Hematopoietic multipotent progenitor cell treated with erythropoietin and hydrocortisone succinate and interleukin-3 and kit ligand, for 8 days (in vitro differentiated cells): Measurements from ENCODE around the gene TTC39A.

ENCODE experiments used
- DNase-seq: peaks from one replicate; pipeline ENCODE4 v3.0.0-alpha.2; 2015

The TTC39A gene

GRCh38 chr1:51296383-51297357 is 33.7 kb downstream of the TTC39A start:
- DNase-seq: peak; percentile 83

DNA sequence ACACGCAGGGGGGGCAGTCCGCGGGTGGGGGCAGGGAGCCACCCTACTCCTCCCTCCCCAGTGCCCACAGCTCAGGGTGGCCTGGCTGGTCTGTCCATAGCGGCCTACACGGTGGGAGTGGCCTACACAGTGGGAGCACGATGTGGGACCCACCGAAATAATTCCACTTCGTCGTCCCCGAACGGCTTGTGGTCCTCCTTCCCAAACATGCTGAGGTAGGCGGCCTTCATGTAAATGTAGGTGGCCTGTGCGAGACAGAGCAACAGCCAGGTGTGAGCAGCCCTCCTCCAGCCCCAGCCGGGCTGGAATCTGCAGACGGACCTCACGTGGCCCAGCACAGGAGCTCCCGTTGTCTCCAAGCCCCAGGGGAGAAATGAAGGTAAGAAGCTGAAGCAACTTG is 34.4 kb downstream of the TTC39A start:
- DNase-seq: no peak

GRCh38 chr1:51294566-51295184 is 35.7 kb downstream of the TTC39A start:
- peak; percentile 89 for DNase-seq

- DNase-seq: no peak
These were observed 36.4 kb downstream of the TTC39A start for GRCh38 chr1:51293898-51294515.

GRCh38 chr1:51290489-51290847 is 39.9 kb downstream of the TTC39A start:
- DNase-seq: no peak

GRCh38 chr1:51289676-51290488 is 40.5 kb downstream of the TTC39A start:
- DNase-seq: no peak

- DNase-seq: no peak
These were observed 41.8 kb downstream of the TTC39A start for GRCh38 chr1:51288578-51288977.

- no peak for DNase-seq
These were observed 42.4 kb downstream of the TTC39A start for GRCh38 chr1:51287966-51288365.

DNA sequence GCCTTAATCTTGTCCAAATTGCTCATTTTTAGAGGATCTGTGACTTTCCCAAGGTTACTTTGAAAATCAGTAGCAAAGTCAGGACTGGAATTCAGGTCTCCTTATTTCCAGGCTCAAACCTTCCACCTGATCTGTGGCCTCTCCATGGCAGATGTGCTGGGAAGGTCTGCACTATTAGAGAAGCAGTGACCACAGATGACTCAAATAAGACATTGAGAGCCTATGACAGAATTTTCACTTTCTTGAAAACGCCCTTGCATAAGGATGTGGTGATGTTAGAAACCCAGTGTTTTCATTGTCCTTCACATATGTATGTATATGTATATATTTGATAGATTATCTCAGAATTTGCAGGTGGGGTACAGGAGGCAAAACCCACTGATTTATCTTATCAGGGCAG is 45.3 kb downstream of the TTC39A start:
- peak; percentile 45 for DNase-seq

- peak; percentile 100 for DNase-seq
These were observed 45.8 kb downstream of the TTC39A start for GRCh38 chr1:51284487-51284954.

DNA sequence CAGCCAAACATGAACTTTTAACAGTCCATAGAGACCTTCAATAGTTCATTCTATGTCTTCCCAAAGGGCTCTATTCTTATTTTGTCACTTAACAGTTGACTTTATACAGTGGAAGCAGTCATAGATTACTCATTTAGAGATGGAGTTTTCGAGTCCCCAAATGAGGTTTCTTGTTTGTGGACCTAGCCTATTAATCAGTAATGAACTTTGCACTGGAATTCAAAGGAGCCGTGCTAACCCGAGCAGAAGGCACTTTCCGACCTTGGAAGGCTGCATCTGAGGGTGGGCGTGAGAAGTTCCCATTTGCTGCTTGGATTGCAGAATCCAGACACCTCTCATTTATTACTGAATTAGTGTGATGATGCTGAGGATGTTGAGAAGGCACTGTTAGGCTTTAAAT is 46.4 kb downstream of the TTC39A start:
- DNase-seq: no peak

DNA sequence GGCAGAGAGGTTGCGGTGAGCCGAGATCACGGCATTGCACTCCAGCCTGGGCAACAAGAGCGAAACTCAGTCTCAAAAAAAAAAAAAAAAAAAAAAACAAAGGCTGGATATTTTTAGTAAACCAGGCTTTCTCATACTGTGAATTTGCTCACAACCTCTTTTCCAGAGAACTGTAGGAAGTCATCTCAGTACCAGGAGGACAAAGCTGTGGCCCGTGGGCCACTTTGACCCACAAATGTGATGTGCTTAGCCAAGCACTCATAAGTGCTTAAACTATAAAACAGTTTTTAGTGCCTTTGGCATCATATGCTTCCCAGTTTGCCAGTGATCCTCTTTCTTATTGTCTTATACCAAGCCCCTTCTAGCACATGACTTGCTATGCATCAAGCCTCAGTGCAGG is 47.8 kb downstream of the TTC39A start:
- no peak for DNase-seq

DNA sequence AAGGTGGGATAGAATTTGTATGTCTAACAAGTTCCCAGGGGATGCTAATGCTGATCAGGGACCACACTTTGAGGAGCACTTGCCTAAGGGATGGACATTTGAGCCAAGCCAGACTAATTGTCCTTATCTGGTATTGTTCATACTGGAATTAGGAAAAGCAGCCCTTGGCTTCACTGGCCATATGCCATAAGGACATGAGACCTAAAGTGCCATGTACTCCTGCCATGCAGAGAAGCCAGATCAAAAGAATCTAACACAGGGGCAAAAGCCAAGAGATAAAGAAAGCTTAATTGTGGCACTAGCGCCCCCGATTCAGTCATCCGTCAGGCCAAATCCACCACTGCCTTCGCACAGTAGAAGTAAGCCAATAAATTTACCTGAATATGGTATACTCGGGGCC is 48.6 kb downstream of the TTC39A start:
- no peak for DNase-seq

GRCh38 chr1:51280321-51280978 is 49.9 kb downstream of the TTC39A start:
- DNase-seq: peak; percentile 56

- DNase-seq: no peak
These were observed 54.1 kb downstream of the TTC39A start for GRCh38 chr1:51276286-51276685.

DNA sequence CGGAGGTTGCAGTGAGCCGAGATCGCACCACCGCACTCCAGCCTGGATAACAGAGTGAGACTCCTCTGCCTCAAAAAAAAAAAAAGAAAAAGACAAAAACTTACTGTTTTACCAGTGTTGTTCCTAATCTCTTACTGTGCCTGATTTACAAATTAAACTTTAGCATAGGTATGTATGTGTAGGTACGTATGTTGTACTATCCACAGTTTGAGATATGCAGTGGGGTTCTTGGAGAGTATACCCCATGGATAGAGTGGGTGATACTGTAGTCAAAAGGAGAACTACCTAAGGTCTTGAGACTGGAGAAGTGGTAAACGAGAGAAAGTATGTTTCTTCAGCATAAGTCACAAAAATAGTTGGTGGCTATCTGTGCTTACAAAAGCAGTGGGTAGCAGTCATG is 55.7 kb downstream of the TTC39A start:
- DNase-seq: no peak

DNA sequence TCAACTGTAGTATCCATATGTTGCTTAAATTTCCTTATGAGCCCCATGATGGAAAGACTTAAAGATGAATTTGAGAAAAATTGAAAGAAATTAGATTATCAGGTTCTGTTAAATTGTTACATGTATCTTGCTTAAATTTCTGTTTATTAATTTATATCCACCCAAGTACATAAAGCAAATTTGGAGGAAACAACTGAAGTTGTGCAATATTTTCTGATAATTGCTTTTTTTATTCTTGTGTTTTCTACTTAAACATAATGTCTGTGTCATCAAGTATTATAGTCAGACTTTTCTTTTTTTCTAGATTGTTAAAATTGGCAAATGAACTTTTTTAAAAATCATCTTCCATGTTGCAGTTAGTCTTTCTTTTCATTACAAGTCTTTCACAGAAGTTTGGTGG is 57.4 kb downstream of the TTC39A start:
- no peak for DNase-seq

GRCh38 chr1:51270751-51271150 is 59.6 kb downstream of the TTC39A start:
- DNase-seq: no peak

- no peak for DNase-seq
These were observed 61.7 kb downstream of the TTC39A start for GRCh38 chr1:51268634-51269033.

DNA sequence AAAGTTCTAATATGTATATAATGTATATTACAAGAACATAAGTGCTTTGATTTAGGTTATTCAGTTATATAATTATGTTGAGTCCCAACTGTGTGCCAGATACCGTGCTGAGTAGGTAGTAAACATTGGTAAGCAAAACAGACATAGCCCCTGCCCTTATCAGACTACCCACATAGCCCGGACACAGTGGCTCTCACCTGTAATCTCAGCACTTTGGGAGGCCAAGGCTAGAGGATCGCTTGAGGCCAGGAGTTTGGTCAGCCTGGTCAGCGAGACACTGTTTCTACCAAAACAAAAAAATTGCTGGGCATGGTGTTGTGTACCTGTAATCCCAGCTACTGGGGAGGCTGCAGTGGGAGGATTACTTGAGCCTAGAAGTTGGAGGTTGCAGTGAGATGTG is 63.6 kb downstream of the TTC39A start:
- no peak for DNase-seq

DNA sequence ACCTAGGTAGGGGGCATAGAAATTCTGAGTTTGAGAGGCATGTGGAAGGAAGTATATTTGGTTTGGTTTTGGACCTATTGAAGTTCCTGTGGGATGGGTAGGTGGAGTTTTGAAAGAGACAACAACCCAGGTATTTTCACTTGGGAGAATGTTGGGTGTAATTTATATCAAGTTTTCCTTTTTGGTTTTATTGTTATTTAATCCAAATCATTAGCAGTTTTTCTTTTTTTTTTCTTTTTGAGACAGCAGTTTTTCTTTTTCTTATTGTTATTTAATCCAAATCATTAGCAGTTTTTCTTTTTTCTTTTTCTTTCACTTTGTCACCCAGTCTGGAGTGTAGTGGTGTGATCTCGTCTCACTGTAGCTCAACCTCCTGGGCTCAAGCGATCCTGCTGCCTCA is 64.2 kb downstream of the TTC39A start:
- no peak for DNase-seq

DNA sequence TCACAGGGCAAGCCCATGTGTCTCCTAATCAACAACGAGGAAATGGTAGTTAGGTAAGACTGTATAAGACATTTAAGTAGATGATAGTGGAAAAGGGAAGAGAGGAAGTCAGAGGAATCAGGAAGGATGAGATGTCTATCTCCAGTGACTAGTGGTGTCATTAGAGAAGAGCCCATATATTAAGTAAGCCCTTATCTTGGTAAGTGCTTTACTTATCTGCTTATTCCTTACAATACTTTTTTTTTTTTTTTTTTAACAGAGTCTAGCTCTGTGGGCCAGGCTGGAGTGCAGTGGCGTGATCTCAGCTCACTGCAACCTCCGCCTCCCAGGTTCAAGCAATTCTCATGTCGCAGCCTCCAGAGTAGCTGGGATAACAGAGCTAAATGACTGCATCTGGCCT is 64.7 kb downstream of the TTC39A start:
- no peak for DNase-seq
